GM23248 (cell line): ENCODE data around the gene ITGA11. TPM values are rescaled to one million over a fixed set of nuclear protein-coding genes. Genes with fewer than 3 reads are reported as not detected.

Experiments
- DNase-seq: peaks from one replicate; pipeline ENCODE4 v3.0.0-alpha.2; 2015
- H2AFZ ChIP-seq: fragments of 200-600 bp; sonication (generic); 2 replicates; pipeline ENCODE4 v1.6.1; 2016; ENCODE audit warnings: antibody characterized with exemption
- H3F3A ChIP-seq: fragments of 200-600 bp; sonication (generic); 2 replicates; pipeline ENCODE4 v1.6.1; 2016; ENCODE audit warnings: mild to moderate bottlenecking, antibody characterized with exemption, mixed run types; ENCODE audit not compliant: insufficient read depth
- H3K27ac ChIP-seq: fragments of 200-600 bp; sonication (generic); 2 replicates; pipeline ENCODE4 v1.5.1; 2016; ENCODE audit warnings: mild to moderate bottlenecking
- H3K27me3 ChIP-seq: fragments of 200-600 bp; sonication (generic); replicated peaks from 2 replicates; pipeline ENCODE4 v1.6.1; 2016; ENCODE audit warnings: mild to moderate bottlenecking; ENCODE audit not compliant: insufficient read depth
- H3K36me3 ChIP-seq: fragments of 200-600 bp; sonication (generic); 2 replicates; pipeline ENCODE4 v1.6.1; 2016; ENCODE audit warnings: low read depth, mild to moderate bottlenecking
- H3K4me1 ChIP-seq: fragments of 200-600 bp; sonication (generic); 2 replicates; pipeline ENCODE4 v1.6.1; 2016; ENCODE audit warnings: mild to moderate bottlenecking; ENCODE audit not compliant: insufficient read depth
- H3K4me2 ChIP-seq: fragments of 200-600 bp; sonication (generic); one replicate; pipeline ENCODE4 v1.6.1; 2016; ENCODE audit warnings: mild to moderate bottlenecking; ENCODE audit not compliant: unreplicated experiment
- H3K4me3 ChIP-seq: fragments of 200-600 bp; sonication (generic); 2 replicates; pipeline ENCODE4 v1.5.1; 2016; ENCODE audit warnings: mild to moderate bottlenecking
- H3K79me2 ChIP-seq: fragments of 200-600 bp; sonication (generic); 2 replicates; pipeline ENCODE4 v1.6.1; 2016; ENCODE audit warnings: mild to moderate bottlenecking; ENCODE audit not compliant: insufficient read depth
- H3K9ac ChIP-seq: fragments of 200-600 bp; sonication (generic); 2 replicates; pipeline ENCODE4 v1.6.1; 2016; ENCODE audit warnings: mild to moderate bottlenecking
- H3K9me2 ChIP-seq: fragments of 200-600 bp; sonication (generic); 2 replicates; pipeline ENCODE4 v1.6.1; 2016; ENCODE audit warnings: mixed run types, mild to moderate bottlenecking, moderate library complexity; ENCODE audit not compliant: insufficient read depth
- H3K9me3 ChIP-seq: fragments of 200-600 bp; sonication (generic); one replicate; pipeline ENCODE4 v1.6.1; 2017; ENCODE audit warnings: low read depth
- H4K20me1 ChIP-seq: fragments of 200-600 bp; sonication (generic); 2 replicates; pipeline ENCODE4 v1.6.0; 2016; ENCODE audit not compliant: insufficient read depth
- EZH2 ChIP-seq: fragments of 200-600 bp; sonication (generic); IDR thresholded peaks from 2 replicates; pipeline ENCODE4 v1.6.1; 2018; ENCODE audit warnings: antibody characterized with exemption, mild to moderate bottlenecking; ENCODE audit not compliant: insufficient read depth, poor library complexity, severe bottlenecking
- EZH2phosphoT487 ChIP-seq: fragments of 200-600 bp; sonication (generic); IDR thresholded peaks from 2 replicates; pipeline ENCODE4 v1.6.1; 2018; ENCODE audit warnings: antibody characterized with exemption, moderate library complexity, mild to moderate bottlenecking, low read depth; ENCODE audit not compliant: insufficient read depth
- WGBS, 2 experiments: methylation state at CpG; one replicate each; pipeline ENCODE4 v1.1.6; 2015 to 2017; ENCODE audit warnings: low lambda C conversion rate in 2 of 2, low coverage in 1 of 2; ENCODE audit errors: missing lambda C conversion rate in 2 of 2; 5-methylcytosine and 5-hydroxymethylcytosine counted together
- in situ Hi-C: fragments of 300-500 bp; cut with MboI; formaldehyde crosslinking; loops from 2 replicates; pipeline ENCODE4 v1.15.0; 2020
- polyA plus RNA-seq: library from polyadenylated mRNA; unstranded; fragments of >200 nt; fragmentation: Nextera tagmentation; extraction: Ambion mirVana; gene quantifications from 2 replicates; pipeline ENCODE4 v1.2.1, GENCODE V29; 2016
- total RNA-seq: library from RNA; depleted of rRNA; stranded (reverse); fragments of >200 nt; shearing (Covaris generic); gene quantifications from 2 replicates; pipeline ENCODE4 v1.2.3, GENCODE V29; 2014

The ITGA11 gene
- total and polyA plus RNA-seq, 2 experiments from 2014 or later, result 312 to 352 TPM

GRCh38 chr15:68375716-68376220, 56.2 kb downstream of the ITGA11 start:
- Histone ChIP-seq H2AFZ (no peak overlapping the region), H3K27ac (no peak overlapping the region), H3K79me2 (peaks cover 74% of the 10 kb centered on the region), H3K9me3 (no peaks in the 10 kb centered on the region), H3F3A (peaks cover 12% of the 10 kb centered on the region), H3K4me1 (no peaks in the 10 kb centered on the region), H3K4me2 (no peak overlapping the region), H3K4me3 (no peak overlapping the region), H3K36me3 (peaks cover 8% of the 10 kb centered on the region; the same call in 1 of the 2 replicates), H4K20me1 (peaks cover 3% of the 10 kb centered on the region; the same call in 1 of the 2 replicates), H3K9ac (no peak overlapping the region), H3K9me2 (no peaks in the 10 kb centered on the region), H3K27me3 (no peaks in the 10 kb centered on the region)
- in situ Hi-C loops, result no loop called here
- TF ChIP-seq EZH2phosphoT487 (no peak), EZH2 (no peak)
- DNase-seq, result no peak
- 93 to 95% methylated on average over 6 of the region's 6 CpGs for WGBS, 2 experiments

GRCh38 chr15:68375191-68375631, 56.8 kb downstream of the ITGA11 start:
- Histone ChIP-seq H3K4me1 (no peaks in the 10 kb centered on the region), H3K27ac (no peak overlapping the region), H3K79me2 (peaks cover 73% of the 10 kb centered on the region), H3K9ac (no peak overlapping the region), H3K4me3 (no peak overlapping the region), H3K9me2 (no peaks in the 10 kb centered on the region), H3K27me3 (no peaks in the 10 kb centered on the region), H3K9me3 (no peaks in the 10 kb centered on the region), H2AFZ (no peak overlapping the region), H3K4me2 (no peak overlapping the region), H3K36me3 (peaks cover 8% of the 10 kb centered on the region; the same call in 1 of the 2 replicates), H3F3A (peaks cover 12% of the 10 kb centered on the region), H4K20me1 (peaks cover 3% of the 10 kb centered on the region; the same call in 1 of the 2 replicates)
- DNase-seq, result no peak
- TF ChIP-seq EZH2phosphoT487 (no peak), EZH2 (no peak)
- in situ Hi-C loops, result no loop called here
- 84 to 86% methylated on average over 5 of the region's 5 CpGs for WGBS, 2 experiments

GRCh38 chr15:68374168-68374745, 57.7 kb downstream of the ITGA11 start:
- in situ Hi-C loops, result no loop called here
- H3K36me3 ChIP-seq, result peaks cover 8% of the 10 kb centered on the region; the same call in 1 of the 2 replicates
- H3K4me1 ChIP-seq, result no peaks in the 10 kb centered on the region
- H3K27me3 ChIP-seq, result no peaks in the 10 kb centered on the region
- H3K4me2 ChIP-seq, result no peak overlapping the region
- peaks cover 3% of the 10 kb centered on the region; the same call in 1 of the 2 replicates for H4K20me1 ChIP-seq
- no peak overlapping the region for H3K4me3 ChIP-seq
- H3K9me3 ChIP-seq, result no peaks in the 10 kb centered on the region
- no peak for TF ChIP-seq EZH2
- no peak for TF ChIP-seq EZH2phosphoT487
- H3K79me2 ChIP-seq, result peaks cover 71% of the 10 kb centered on the region
- H3K9ac ChIP-seq, result no peak overlapping the region
- H2AFZ ChIP-seq, result no peak overlapping the region
- WGBS, 2 experiments, result 14 to 37% methylated on average over 2 of the region's 2 CpGs
- DNase-seq, result no peak
- peaks cover 6% of the 10 kb centered on the region for H3F3A ChIP-seq
- H3K27ac ChIP-seq, result no peak overlapping the region
- H3K9me2 ChIP-seq, result no peaks in the 10 kb centered on the region

- no peak overlapping the region for H3K27ac ChIP-seq
- H3K4me1 ChIP-seq, result peaks cover 7% of the 10 kb centered on the region
- H3K27me3 ChIP-seq, result no peaks in the 10 kb centered on the region
- no peaks in the 10 kb centered on the region for H3K9me2 ChIP-seq
- in situ Hi-C loops, result no loop called here
- no peak for DNase-seq
- WGBS, 2 experiments, result 53 to 61% methylated on average over 3 of the region's 3 CpGs
- peaks cover 3% of the 10 kb centered on the region; the same call in 1 of the 2 replicates for H4K20me1 ChIP-seq
- no peak overlapping the region for H2AFZ ChIP-seq
- no peak overlapping the region for H3K4me3 ChIP-seq
- no peak overlapping the region for H3K4me2 ChIP-seq
- no peaks in the 10 kb centered on the region for H3K9me3 ChIP-seq
- peaks cover 17% of the 10 kb centered on the region for H3K36me3 ChIP-seq
- TF ChIP-seq EZH2phosphoT487, result no peak
- no peak for TF ChIP-seq EZH2
- H3K79me2 ChIP-seq, result peaks cover 65% of the 10 kb centered on the region
- no peak overlapping the region for H3K9ac ChIP-seq
- H3F3A ChIP-seq, result peaks cover 4% of the 10 kb centered on the region; the same call in 1 of the 2 replicates
Observed at GRCh38 chr15:68373028-68373427, 58.9 kb downstream of the ITGA11 start.
